Gastroesophageal sphincter (tissue), 3 donors: Measurements from ENCODE around the gene YES1.

Source experiments
- CTCF ChIP-seq, 4 experiments: fragments of 200-600 bp in 2 of 4; fragments of 450-650 bp in 2 of 4; sonication (generic) in 1 of 4; IDR thresholded peaks; one replicate each; pipeline ENCODE4 v1.5.1; 2017 to 2019; ENCODE audit warnings: antibody characterized with exemption in 4 of 4, mild to moderate bottlenecking in 2 of 4, moderate library complexity in 2 of 4
- POLR2A ChIP-seq, 2 donors: fragments of 450-650 bp; IDR thresholded peaks; one replicate each; pipeline ENCODE4 v1.6.1; 2017; ENCODE audit warnings: antibody characterized with exemption in 2 of 2, mild to moderate bottlenecking in 2 of 2, moderate library complexity in 1 of 2
- POLR2AphosphoS5 ChIP-seq: sonication (generic); formaldehyde crosslinking; IDR thresholded peaks from one replicate; pipeline ENCODE4 v1.6.1; 2017; ENCODE audit warnings: antibody characterized with exemption

- TF ChIP-seq CTCF (IDR thresholded peaks at IDR 0.05) (no peak), POLR2A (IDR thresholded peaks at IDR 0.05) (no peak), POLR2AphosphoS5 (no peak)
Observed at GRCh38 chr18:827093-827677, 15.1 kb upstream of the YES1 start.
